Measurements from ENCODE around the gene ANKLE2. TPM values are rescaled to one million over a fixed set of nuclear protein-coding genes. Genes with fewer than 3 reads are reported as not detected.
"Not testable (repeated sequence)": the region's sequence is repeated elsewhere in the genome, so short reads cannot be mapped to it uniquely, and the experiment has no call there.

Gene ANKLE2
- polyA plus RNA-seq, 1 donor from 2014 or later = 72.3 TPM

DNA sequence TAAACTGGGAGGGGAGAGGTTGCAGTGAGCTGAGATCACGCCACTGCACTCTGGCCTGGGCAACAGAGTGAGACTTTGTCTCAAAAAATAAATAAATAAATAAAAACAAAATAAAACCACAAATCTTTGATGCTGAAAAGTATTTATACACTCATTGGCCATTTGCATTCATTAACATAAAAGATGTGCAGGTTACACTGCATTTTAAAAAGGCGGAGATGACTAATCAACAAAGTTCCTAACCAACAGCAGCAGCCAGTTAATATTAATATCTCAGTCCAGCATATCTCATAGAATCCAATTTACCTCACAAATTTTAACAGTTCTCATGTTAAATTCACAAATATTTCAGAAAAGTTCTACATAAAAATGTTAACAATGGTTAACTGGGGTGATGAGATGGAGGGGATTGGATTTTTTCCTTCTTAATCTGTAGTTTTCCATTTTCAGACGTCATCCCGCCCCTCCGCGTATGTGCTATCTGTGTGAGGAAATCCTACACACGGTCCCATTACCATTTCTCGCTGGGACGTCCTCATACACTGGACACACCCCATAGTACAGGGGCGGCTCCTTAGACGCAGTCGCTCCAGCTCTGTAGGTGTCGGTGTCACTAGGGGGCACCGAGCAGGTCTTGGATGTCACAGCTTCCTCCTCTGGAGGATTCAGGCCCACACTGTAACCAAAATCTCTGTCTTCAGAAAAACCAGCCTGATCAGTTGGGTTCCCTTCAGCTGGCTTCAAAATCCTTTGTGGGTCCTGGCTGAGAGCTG, 7.3 kb downstream of the ANKLE2 start:
- H3K79me2 ChIP-seq (replicated peaks; ENCODE audit: insufficient read depth, low read length) = peaks cover 21% of the 10 kb centered on the region
- H3K4me3 ChIP-seq (ENCODE audit: low read length) = no peak overlapping the region
- no peaks in the 10 kb centered on the region for H3F3A ChIP-seq (ENCODE audit: insufficient read depth, low read length, poor library complexity, severe bottlenecking)
- no peak overlapping the region for H3K4me2 ChIP-seq (ENCODE audit: low read length)
- H3K36me3 ChIP-seq (ENCODE audit: insufficient read depth, low read length) = no peaks in the 10 kb centered on the region
- no peak overlapping the region for H2AFZ ChIP-seq (ENCODE audit: low read depth, low read length)
- TF ChIP-seq SMC3 (conservative IDR thresholded peaks at IDR 0.05; ENCODE audit: poor library complexity) (no peak), POLR2AphosphoS5 (IDR thresholded peaks at IDR 0.05) (no peak), MXI1 (conservative IDR thresholded peaks at IDR 0.05; ENCODE audit: poor library complexity, severe bottlenecking) (no peak)
- H3K27ac ChIP-seq (ENCODE audit: low read length) = no peak overlapping the region
- no peaks in the 10 kb centered on the region for H3K9me3 ChIP-seq (ENCODE audit: low read length)
- H3K9me2 ChIP-seq (ENCODE audit: insufficient read depth, low read length) = no peaks in the 10 kb centered on the region
- no peaks in the 10 kb centered on the region for H4K20me1 ChIP-seq (ENCODE audit: insufficient read depth)
- no peak overlapping the region for H3K9ac ChIP-seq (ENCODE audit: low read length)
- H3K27me3 ChIP-seq (ENCODE audit: insufficient read depth, low read depth, low read length) = no peaks in the 10 kb centered on the region

DNA sequence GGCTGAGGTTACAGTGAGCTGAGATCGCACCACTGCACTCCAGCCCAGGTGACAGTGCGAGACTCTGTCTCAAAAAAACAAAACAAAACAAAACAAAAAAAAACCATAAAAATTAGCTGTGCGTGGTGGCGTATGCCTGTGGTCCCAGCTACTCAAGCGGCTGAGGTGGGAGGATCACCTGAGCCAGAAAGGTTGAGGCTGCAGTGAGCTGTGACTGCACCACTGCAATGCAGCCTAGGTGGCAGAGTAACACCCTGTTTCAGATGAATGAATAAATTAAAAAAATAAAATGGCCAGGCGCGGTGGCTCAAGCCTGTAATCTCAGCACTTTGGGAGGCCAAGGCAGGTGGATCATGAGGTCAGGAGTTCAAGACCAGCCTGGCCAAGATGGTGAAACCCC, 8.0 kb downstream of the ANKLE2 start:
- peaks cover 17% of the 10 kb centered on the region for H3K79me2 ChIP-seq (replicated peaks; ENCODE audit: insufficient read depth, low read length)
- not testable (repeated sequence) for H3K27me3 ChIP-seq (ENCODE audit: insufficient read depth, low read depth, low read length); H3F3A ChIP-seq (ENCODE audit: insufficient read depth, low read length, poor library complexity, severe bottlenecking); H3K9me3 ChIP-seq (ENCODE audit: low read length); H3K4me3 ChIP-seq (ENCODE audit: low read length); H3K27ac ChIP-seq (ENCODE audit: low read length); H3K9ac ChIP-seq (ENCODE audit: low read length); H3K4me2 ChIP-seq (ENCODE audit: low read length); H3K36me3 ChIP-seq (ENCODE audit: insufficient read depth, low read length); H3K9me2 ChIP-seq (ENCODE audit: insufficient read depth, low read length); H2AFZ ChIP-seq (ENCODE audit: low read depth, low read length); H4K20me1 ChIP-seq (ENCODE audit: insufficient read depth)

DNA sequence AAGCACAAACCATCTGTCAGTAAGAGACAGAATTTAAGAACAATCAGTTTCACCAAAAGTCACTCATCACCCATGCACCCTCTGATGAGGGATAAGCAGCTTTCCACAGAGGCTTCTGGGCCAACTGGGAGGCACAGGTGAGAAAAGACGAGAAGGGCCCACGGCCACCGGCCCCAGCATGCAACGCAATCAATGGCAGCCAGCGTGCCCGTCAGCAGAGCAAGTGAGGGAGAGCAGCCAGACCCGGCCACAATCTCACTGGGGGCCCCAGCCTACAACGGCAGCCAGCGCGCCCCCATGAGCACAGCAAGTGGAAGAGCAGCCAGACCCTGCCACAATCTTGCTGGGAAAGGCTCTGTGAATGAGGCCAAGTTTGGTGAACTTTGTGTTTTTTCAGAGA, 13.3 kb downstream of the ANKLE2 start:
- H3K9ac ChIP-seq (ENCODE audit: low read length) = no peak overlapping the region
- TF ChIP-seq EZH2 (IDR thresholded peaks at IDR 0.05; ENCODE audit: borderline replicate concordance, insufficient read depth, low read length, poor library complexity, severe bottlenecking) (no peak), EP300 (conservative IDR thresholded peaks at IDR 0.05; ENCODE audit: poor library complexity, severe bottlenecking) (no peak), RAD21 (conservative IDR thresholded peaks at IDR 0.05) (no peak), SMC3 (conservative IDR thresholded peaks at IDR 0.05; ENCODE audit: poor library complexity) (no peak), MXI1 (conservative IDR thresholded peaks at IDR 0.05; ENCODE audit: poor library complexity, severe bottlenecking) (no peak), POLR2AphosphoS5 (IDR thresholded peaks at IDR 0.05) (no peak), TAF1 (IDR thresholded peaks at IDR 0.05; ENCODE audit: low read depth) (no peak)
- TF ChIP-seq, protein P1, sequence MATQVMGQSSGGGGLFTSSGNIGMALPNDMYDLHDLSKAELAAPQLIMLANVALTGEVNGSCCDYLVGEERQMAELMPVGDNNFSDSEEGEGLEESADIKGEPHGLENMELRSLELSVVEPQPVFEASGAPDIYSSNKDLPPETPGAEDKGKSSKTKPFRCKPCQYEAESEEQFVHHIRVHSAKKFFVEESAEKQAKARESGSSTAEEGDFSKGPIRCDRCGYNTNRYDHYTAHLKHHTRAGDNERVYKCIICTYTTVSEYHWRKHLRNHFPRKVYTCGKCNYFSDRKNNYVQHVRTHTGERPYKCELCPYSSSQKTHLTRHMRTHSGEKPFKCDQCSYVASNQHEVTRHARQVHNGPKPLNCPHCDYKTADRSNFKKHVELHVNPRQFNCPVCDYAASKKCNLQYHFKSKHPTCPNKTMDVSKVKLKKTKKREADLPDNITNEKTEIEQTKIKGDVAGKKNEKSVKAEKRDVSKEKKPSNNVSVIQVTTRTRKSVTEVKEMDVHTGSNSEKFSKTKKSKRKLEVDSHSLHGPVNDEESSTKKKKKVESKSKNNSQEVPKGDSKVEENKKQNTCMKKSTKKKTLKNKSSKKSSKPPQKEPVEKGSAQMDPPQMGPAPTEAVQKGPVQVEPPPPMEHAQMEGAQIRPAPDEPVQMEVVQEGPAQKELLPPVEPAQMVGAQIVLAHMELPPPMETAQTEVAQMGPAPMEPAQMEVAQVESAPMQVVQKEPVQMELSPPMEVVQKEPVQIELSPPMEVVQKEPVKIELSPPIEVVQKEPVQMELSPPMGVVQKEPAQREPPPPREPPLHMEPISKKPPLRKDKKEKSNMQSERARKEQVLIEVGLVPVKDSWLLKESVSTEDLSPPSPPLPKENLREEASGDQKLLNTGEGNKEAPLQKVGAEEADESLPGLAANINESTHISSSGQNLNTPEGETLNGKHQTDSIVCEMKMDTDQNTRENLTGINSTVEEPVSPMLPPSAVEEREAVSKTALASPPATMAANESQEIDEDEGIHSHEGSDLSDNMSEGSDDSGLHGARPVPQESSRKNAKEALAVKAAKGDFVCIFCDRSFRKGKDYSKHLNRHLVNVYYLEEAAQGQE (IDR thresholded peaks at IDR 0.05; ENCODE audit: borderline replicate concordance) = no peak
- TF ChIP-seq, protein P2, sequence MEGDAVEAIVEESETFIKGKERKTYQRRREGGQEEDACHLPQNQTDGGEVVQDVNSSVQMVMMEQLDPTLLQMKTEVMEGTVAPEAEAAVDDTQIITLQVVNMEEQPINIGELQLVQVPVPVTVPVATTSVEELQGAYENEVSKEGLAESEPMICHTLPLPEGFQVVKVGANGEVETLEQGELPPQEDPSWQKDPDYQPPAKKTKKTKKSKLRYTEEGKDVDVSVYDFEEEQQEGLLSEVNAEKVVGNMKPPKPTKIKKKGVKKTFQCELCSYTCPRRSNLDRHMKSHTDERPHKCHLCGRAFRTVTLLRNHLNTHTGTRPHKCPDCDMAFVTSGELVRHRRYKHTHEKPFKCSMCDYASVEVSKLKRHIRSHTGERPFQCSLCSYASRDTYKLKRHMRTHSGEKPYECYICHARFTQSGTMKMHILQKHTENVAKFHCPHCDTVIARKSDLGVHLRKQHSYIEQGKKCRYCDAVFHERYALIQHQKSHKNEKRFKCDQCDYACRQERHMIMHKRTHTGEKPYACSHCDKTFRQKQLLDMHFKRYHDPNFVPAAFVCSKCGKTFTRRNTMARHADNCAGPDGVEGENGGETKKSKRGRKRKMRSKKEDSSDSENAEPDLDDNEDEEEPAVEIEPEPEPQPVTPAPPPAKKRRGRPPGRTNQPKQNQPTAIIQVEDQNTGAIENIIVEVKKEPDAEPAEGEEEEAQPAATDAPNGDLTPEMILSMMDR (IDR thresholded peaks at IDR 0.05; ENCODE audit: poor library complexity, severe bottlenecking) = no peak
- no peak overlapping the region for H3K4me3 ChIP-seq (ENCODE audit: low read length)
- no peaks in the 10 kb centered on the region for H3K27me3 ChIP-seq (ENCODE audit: insufficient read depth, low read depth, low read length)
- no peak overlapping the region for H3K4me2 ChIP-seq (ENCODE audit: low read length)
- no peaks in the 10 kb centered on the region for H3F3A ChIP-seq (ENCODE audit: insufficient read depth, low read length, poor library complexity, severe bottlenecking)
- H3K36me3 ChIP-seq (ENCODE audit: insufficient read depth, low read length) = peaks cover 6% of the 10 kb centered on the region
- no peaks in the 10 kb centered on the region for H3K9me3 ChIP-seq (ENCODE audit: low read length)
- no peaks in the 10 kb centered on the region for H4K20me1 ChIP-seq (ENCODE audit: insufficient read depth)
- no peaks in the 10 kb centered on the region for H3K9me2 ChIP-seq (ENCODE audit: insufficient read depth, low read length)
- H2AFZ ChIP-seq (ENCODE audit: low read depth, low read length) = no peak overlapping the region
- H3K27ac ChIP-seq (ENCODE audit: low read length) = no peak overlapping the region
- H3K79me2 ChIP-seq (replicated peaks; ENCODE audit: insufficient read depth, low read length) = no peaks in the 10 kb centered on the region

Measured in neural cell (in vitro differentiated cells).